SK-N-SH (cell line): ENCODE measurements around the gene GPAT2.
"Not testable (repeated sequence)": the region's sequence is repeated elsewhere in the genome, so short reads cannot be mapped to it uniquely, and the experiment has no call there.

Experiments
- FOXM1 ChIP-seq: IDR thresholded peaks from 2 replicates; pipeline ENCODE4 v1.4.0; 2012; ENCODE audit warnings: low read depth, mild to moderate bottlenecking
- POLR2AphosphoS5 ChIP-seq: IDR thresholded peaks from 2 replicates; pipeline ENCODE4 v1.6.1; 2012; ENCODE audit warnings: low read depth, low read length
- RAD21 ChIP-seq: IDR thresholded peaks from 2 replicates; pipeline ENCODE4 v1.6.1; 2012; ENCODE audit warnings: mild to moderate bottlenecking, low read length
- RCOR1 ChIP-seq: fragments of 150-350 bp; IDR thresholded peaks from 2 replicates; pipeline ENCODE4 v1.6.1; 2017; ENCODE audit warnings: antibody characterized with exemption, low read length
- RXRA ChIP-seq: IDR thresholded peaks from 2 replicates; pipeline ENCODE4 v1.4.0; 2012; ENCODE audit warnings: low read depth, mild to moderate bottlenecking, borderline replicate concordance
- SMC3 ChIP-seq: IDR thresholded peaks from 2 replicates; pipeline ENCODE4 v1.6.1; 2012; ENCODE audit warnings: low read depth, low read length, improper control_type of control experiment
- YY1 ChIP-seq: IDR thresholded peaks from 2 replicates; pipeline ENCODE4 v1.4.0; 2012; ENCODE audit warnings: low read depth, mild to moderate bottlenecking
- TF ChIP-seq, protein P1 (sequence below): fragments of 200-600 bp; sonication (generic); IDR thresholded peaks from 2 replicates; pipeline ENCODE4 v1.6.1; 2017; ENCODE audit warnings: antibody characterized with exemption, mild to moderate bottlenecking, moderate library complexity
- TF ChIP-seq, protein P2 (sequence below): IDR thresholded peaks from 2 replicates; pipeline ENCODE4 v1.6.1; 2012; ENCODE audit warnings: mild to moderate bottlenecking, low read depth, low read length, moderate library complexity
- TF ChIP-seq, protein P3 (sequence below): IDR thresholded peaks from 2 replicates; pipeline ENCODE4 v1.4.0; 2012; ENCODE audit warnings: low read depth

DNA sequence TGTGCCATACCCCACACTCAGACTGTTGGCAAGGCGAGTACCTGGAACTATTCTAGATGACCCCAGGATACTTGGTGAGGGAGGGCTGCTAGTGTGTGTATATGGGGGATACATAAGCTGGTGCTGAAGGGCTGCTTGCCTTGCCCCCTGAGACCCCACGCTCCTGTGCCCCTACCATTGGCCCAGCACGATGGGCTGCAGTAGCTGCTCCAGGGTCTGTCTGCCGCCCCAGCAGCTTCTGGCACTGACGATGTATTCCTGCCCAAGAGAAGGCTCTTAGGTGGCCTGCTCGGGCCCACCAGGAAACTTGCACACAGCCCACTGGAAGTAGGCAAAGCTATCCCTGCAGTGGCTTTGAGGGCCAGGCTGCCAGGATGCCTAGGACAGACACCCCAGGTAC lies 9.0 kb downstream of the GPAT2 start:
- TF ChIP-seq, protein P1, sequence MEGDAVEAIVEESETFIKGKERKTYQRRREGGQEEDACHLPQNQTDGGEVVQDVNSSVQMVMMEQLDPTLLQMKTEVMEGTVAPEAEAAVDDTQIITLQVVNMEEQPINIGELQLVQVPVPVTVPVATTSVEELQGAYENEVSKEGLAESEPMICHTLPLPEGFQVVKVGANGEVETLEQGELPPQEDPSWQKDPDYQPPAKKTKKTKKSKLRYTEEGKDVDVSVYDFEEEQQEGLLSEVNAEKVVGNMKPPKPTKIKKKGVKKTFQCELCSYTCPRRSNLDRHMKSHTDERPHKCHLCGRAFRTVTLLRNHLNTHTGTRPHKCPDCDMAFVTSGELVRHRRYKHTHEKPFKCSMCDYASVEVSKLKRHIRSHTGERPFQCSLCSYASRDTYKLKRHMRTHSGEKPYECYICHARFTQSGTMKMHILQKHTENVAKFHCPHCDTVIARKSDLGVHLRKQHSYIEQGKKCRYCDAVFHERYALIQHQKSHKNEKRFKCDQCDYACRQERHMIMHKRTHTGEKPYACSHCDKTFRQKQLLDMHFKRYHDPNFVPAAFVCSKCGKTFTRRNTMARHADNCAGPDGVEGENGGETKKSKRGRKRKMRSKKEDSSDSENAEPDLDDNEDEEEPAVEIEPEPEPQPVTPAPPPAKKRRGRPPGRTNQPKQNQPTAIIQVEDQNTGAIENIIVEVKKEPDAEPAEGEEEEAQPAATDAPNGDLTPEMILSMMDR, result not testable (repeated sequence)
- not testable (repeated sequence) for TF ChIP-seq FOXM1, POLR2AphosphoS5, RAD21, RXRA, SMC3, YY1, RCOR1
- TF ChIP-seq, protein P2, sequence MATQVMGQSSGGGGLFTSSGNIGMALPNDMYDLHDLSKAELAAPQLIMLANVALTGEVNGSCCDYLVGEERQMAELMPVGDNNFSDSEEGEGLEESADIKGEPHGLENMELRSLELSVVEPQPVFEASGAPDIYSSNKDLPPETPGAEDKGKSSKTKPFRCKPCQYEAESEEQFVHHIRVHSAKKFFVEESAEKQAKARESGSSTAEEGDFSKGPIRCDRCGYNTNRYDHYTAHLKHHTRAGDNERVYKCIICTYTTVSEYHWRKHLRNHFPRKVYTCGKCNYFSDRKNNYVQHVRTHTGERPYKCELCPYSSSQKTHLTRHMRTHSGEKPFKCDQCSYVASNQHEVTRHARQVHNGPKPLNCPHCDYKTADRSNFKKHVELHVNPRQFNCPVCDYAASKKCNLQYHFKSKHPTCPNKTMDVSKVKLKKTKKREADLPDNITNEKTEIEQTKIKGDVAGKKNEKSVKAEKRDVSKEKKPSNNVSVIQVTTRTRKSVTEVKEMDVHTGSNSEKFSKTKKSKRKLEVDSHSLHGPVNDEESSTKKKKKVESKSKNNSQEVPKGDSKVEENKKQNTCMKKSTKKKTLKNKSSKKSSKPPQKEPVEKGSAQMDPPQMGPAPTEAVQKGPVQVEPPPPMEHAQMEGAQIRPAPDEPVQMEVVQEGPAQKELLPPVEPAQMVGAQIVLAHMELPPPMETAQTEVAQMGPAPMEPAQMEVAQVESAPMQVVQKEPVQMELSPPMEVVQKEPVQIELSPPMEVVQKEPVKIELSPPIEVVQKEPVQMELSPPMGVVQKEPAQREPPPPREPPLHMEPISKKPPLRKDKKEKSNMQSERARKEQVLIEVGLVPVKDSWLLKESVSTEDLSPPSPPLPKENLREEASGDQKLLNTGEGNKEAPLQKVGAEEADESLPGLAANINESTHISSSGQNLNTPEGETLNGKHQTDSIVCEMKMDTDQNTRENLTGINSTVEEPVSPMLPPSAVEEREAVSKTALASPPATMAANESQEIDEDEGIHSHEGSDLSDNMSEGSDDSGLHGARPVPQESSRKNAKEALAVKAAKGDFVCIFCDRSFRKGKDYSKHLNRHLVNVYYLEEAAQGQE, result not testable (repeated sequence)
- TF ChIP-seq, protein P3, sequence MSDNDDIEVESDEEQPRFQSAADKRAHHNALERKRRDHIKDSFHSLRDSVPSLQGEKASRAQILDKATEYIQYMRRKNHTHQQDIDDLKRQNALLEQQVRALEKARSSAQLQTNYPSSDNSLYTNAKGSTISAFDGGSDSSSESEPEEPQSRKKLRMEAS, result not testable (repeated sequence)
